GM18520 (cell line): ENCODE measurements around the gene ADCY1.

Experiments used
- ATAC-seq: cut with Tn5 transposase; IDR thresholded peaks from one replicate; pipeline ENCODE4 v1.9.1; 2021; ENCODE audit not compliant: unreplicated experiment

The ADCY1 gene

DNA sequence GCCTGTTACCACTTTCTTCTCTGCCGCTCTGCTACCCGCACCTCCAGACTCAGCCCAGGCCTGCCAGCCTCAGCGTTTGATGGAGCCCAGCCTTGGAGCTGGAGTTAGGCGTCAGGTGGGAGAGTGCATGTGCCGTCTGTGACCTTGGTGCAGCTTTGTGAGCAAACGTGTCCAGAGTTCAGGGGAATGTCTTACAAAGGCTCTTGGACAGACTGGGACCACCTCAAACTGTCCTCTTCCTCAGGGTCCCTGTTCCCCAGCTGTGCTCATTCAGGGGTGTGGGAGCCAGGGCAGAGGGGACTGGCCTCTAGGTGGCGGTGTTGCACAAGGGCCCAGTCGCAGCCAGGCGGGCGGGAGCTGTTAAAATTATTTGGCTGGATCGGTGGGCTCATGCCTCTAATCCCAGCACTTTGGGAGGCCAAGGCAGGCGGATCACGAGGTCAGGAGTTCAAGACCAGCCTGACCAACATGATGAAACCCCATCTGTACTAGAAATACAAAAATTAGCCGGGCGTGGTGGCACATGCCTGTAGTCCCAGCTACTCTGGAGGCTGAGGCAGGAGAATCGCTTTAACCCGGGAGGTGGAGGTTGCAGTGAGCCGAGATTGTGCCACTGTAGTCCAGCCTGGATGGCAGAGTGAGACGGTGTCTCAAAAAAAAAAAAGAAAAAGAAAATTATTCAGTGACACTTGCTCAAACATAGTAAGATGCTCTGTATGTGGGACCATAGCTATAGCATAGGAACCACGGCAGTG lies 89.2 kb downstream of the ADCY1 start:
- no peak for ATAC-seq

DNA sequence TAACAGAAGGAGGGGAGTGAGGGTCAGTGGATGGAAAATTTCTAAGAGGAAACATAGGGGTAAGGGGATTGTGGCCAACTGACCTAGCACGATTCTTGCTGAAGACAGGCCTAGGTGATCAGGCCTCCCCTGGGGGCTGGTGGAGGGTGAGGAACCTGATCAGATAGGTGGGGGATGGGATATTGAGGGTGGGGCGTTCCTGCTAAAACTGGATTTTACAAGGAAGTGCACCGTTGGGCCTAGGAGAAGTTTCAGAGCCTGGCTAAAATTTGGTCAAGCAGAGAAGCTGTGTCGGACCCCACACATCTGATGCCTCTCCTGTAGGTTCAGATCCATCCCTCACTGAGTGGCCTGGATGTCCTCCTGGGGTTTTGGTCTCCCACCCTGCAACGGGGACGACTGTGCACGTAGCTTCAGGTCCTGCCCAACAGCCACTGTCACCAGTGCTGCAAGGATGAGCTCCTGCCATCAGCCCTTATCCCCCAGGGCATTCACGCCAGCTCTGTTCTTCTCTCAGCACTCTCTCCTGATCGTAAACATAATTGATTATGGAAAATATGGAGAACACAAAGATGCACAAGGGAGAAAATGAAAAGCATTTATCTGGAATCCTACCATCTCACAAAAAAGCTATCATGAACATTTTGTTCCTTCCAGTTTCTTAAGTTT lies 89.9 kb downstream of the ADCY1 start:
- no peak for ATAC-seq

DNA sequence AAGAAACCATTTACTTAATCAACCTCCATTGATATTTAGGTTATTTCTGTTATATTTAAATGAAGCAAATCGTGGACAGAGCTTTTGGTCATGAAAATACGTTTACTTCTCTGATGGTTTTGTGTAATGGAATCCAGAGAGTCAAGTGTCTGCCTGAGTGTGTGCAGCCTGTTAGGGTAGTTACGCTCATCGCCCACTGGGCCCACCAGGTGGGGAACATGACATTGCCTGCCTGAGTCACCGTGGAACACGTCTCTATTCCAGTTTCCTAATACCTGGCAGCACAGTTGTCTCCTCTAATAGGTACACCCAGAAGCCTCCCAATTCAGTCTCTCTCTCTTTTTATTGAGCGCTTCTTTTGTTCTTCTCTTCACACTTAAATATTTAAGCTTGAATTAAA lies 91.0 kb downstream of the ADCY1 start:
- ATAC-seq = no peak

DNA sequence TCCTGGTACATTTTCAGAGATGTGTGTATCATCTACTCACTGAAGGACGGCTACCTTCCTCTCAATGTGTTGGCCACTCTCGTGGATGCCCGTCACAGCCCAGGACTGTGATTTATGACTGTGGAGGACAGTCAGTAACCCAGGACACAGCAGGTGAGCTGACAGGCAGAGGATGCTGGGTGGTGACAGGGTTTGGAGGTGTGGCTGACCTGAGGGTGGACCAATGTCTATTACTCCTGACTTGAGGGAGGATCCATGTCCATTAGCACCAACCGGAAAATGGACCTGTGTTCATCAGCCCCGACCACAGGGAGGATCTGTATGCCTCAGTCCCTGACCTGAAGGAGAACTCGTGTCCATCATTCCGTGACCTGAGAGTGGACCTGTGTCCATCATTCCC lies 96.1 kb downstream of the ADCY1 start:
- no peak for ATAC-seq

DNA sequence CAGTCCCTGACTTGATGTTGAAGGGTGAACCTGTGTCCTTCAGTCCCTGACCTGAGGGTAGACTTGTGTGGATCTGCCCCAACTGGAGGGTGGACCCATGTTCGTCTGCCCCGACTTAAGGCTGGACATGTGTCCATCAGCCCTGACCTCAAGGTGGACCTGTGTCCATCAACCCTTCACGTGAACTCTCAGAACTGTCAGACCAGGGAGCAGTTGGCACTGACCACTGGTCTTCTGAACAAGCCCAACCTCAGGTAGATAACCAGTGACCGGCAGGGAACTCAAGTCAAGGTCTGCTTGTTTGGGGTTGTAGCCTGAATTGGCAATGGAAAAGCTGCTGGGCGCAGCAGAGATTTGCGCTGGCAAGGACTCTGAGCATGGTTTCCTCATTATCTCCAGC lies 96.5 kb downstream of the ADCY1 start:
- ATAC-seq = no peak

DNA sequence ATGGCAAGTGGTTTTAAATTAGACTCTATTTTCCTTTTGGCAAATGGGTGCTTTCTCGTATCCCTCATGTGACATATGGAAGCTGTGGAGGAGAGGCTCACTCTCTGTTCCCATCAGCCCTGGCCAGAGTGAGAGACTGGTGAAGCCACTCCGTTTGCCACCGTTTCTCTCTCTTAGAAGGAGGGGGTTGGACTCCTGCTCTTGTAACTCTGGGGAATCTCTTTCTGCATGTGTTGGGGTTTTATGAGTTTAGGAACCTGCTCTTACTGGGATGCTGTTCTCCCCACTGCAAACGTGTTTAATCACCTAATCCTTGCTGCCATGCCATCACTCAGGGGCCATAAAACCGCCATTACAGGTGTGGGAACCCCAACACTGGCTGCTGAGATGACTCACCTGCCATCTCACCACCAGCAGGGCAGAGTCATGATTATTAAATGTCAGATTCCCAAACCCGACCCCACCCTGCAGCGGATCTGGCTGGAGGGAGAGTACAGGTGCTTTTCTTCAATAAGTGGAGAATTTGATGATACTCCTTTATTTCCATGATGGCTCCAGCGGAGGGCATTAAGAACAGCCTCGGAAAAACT lies 103.2 kb downstream of the ADCY1 start:
- ATAC-seq = no peak

DNA sequence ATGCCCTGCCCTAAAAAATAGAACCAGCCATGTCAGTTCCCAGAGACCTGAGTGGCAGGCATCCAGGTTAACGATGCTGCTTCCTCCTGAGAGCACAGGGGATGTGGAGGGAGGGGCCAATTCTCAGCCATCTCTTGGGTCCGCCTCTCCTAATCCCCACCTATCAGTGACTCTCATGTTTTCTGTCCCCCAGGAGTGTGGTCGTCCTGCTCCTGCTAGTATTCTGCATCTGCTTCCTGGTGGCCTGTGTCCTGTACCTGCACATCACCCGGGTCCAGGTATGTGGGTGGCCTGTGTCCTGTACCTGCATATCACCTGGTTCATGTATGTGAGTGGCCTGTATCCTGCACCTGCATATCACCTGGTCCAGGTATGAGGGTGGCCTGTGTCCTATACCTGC lies 105.3 kb downstream of the ADCY1 start:
- no peak for ATAC-seq

DNA sequence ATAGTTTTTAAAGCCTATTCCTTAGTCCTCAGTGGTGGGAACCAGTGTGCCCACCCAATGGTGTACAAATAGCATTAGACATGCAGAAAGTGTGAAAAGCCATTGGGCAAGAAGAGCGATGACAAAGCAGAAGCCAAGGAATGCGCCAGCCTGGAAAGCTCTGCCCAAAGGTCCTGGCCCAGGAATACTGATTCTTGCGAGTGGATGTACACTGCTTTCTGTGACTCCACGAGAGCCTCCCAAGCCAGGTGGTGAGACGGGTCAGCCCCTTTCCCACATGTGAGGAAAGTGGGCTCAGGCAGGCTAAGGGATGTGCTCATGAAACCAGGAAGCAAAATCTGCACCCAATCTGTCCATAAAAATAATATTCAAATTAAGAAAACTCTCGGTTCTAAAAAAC lies 106.6 kb downstream of the ADCY1 start:
- ATAC-seq = no peak

DNA sequence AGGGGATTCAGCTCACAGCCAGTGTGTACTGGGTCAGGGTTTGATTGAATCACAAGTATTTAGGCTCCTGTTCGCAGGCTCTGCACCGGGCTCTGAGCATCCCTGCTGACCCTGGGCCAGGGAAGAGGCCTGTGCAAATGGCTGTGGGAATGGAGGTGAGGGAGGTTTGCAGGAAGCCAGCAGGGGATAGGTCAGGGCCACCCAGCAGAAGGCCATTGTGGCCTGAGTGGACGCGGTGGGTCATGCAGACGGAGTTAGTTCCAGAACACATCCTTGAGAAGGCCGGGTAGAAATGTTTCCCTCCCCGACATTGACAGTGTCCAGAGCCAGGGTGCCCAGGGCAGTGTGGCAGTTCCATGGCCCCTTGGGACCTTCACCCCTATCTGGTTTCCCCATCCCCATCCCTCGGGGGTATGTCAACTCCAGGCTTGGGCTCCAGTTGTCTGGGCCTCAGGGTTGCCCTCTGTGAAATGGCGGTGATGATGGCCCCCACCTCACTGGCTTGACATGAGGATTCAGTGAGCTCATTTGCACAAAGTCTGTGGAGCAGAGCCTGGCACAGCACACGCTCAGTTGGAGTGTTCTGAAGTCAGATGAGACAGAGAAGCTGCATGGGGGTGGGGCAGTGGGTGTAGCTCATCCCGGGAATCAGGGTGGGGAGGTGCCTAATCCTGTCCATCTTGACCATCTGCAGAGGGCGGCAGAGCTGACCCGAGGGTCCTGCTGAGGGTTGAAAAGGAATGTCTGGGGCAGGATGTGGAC lies 107.6 kb downstream of the ADCY1 start:
- ATAC-seq = no peak

DNA sequence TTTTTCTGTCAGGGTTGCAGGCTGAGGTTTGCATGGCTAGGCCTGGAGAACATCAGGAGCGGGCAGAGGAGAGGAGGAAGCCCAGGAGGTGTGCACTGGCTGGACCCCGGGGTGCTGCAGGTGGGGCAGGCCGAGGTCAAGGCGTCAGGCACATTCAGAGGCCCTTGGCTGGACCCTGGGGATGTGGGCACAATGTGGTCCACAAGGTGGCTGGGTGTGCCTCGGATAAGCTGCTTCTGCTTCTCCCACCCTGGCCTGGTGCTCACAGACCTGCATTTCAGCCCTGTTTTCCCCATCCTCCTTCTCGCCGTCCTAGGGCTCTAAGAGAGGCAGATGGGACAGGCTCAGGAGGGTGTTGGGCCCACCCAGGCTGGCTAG lies 108.2 kb downstream of the ADCY1 start:
- ATAC-seq = no peak

DNA sequence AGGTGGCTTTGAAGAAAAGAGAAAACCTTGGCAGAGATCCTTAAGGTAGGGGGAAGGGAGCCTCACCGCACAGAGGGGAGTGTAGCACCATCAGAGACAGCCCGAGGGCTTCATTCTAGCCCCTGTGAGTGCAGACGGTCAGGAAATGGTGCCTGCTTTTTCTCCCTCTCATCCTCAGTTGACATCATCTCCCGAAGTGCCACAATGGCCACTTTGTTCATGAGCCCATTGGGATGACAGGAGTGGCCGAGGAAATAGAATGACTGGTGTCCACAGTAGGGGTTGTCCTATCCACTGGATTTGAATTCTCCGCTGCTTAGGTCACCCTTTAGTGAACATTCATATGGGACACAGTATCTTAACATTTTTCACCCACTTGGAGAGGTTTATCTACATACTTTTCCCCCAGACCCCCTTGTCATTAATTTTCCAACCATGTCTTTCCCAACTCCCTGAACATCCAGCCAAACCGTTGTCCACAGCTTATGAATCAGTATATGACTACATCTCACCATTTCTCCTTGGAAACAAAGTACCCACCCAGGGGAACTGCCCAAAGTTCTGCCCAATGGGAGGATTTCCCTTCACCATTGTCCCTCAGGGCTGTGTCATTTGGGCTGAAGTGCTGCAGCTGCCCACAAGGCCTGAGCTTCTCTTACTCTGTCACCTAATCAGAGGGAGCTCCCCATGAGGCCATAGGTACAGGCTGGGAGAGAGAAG lies 108.8 kb downstream of the ADCY1 start:
- ATAC-seq = no peak

DNA sequence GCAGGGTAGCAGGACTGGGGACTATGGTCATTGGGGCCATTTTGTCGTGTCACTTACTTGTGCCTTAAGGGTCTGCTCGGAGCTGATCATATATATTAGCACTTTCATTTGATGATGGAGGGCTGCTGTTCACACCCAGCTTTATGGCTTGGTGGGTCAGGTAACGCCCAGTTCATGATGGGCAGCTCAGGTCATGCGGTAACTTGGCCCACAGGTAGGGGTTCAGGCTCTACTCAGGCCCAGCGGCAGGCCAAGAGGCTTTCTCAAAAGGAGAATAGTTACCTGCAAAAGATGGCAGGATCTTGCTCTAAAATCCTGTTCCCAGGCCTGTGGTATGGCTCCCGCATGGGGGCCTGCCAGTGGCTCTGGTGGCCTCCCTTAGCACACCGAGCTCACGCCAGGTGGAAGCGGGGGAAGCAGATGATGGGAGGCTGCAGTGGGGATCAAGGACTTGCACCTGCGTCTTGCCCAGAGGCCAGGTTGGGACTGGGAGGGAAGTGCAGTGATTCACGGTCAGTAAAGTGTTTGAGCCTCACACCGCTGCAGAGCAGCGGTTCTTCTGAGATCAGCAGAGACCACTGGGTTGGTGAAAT lies 109.5 kb downstream of the ADCY1 start:
- ATAC-seq = no peak

DNA sequence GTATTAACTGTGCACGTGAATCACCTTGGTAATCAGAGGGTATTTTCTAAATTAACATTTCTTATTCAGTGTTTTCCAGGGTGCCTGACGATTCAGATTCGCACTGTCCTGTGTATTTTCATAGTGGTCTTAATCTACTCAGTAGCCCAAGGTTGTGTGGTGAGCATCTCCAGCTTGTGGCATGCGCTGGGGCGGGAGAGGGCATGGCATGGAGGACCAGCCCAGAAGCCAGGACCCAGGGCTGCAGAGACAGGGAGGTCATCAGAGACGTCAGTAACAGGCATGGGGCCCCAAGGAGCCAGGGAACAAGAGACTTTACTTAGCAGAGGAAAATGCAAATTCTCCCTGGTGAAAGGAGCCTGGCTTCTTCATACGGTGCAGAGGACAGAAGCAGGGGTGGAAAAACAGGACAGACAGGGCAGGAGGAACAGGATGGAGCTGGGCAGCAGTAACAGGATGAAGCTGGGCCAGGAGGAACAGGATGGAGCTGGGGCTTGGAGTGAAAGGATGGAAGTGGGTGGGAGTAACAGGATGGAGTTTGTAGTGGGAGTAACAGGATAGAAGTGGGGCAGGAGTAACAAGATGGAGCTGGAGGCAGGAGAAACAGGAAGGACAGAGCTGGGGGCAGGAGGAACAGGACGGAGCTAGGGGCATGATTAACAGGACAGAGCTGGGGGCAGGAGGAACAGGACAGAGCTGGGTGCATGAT lies 110.9 kb downstream of the ADCY1 start:
- no peak for ATAC-seq

DNA sequence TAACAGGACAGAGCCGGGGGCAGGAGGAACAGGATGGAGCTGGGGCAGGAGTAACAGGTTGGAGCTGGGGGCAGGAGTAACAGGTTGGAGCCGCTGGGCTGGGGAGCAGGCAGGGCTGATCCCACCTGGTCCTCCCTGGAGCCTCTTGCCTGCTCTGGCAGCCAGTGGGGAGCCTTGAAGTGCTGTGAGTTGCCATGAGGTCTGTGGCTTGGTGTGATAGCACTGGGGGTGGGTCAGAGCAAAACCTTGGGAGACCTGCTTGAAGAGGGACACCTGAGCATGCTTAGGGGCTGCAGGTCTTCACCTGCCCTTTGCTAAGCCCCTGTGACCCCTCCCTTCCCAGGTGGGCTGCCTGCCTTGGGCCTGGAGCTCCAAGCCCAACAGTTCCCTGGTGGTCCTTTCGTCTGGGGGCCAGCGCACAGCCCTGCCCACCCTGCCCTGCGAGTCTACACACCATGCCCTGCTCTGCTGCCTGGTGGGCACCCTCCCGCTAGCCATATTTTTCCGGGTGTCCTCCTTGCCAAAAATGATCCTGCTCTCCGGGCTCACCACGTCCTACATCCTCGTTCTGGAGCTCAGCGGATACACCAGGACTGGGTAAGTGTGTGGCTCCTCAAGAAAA lies 111.6 kb downstream of the ADCY1 start:
- ATAC-seq = no peak

DNA sequence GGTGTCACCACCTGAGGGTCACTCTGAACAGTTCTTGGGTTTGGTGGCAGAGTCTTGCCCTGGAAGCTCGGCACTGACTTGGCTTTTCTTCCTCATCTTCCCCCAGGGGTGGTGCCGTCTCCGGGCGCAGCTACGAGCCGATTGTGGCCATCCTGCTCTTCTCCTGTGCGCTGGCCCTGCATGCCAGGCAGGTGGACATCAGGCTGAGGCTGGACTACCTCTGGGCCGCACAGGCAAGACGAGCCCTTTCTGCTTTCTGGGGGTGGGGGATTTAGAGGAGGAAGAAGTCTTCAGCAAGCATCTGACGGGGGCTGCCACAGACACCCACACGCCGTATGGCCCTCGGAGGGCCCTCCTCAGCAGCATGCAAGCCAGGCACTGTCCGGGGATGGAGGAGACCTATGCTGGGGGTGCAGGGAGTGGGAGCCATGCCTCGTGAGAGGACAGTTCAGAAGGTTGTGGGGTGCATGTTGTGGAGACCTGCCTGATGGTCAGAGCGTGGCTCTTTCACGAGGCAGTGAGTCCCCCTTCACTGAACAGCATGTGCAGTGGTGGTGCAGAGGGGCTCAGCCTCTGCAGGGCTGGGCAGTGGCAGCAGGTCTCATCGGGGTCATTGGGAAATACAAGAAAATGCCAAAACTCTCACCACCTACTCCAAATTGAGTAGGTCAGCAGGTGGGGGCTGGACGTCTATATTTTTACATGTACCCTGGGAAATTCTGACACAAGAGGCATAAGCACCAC lies 112.4 kb downstream of the ADCY1 start:
- ATAC-seq = no peak

DNA sequence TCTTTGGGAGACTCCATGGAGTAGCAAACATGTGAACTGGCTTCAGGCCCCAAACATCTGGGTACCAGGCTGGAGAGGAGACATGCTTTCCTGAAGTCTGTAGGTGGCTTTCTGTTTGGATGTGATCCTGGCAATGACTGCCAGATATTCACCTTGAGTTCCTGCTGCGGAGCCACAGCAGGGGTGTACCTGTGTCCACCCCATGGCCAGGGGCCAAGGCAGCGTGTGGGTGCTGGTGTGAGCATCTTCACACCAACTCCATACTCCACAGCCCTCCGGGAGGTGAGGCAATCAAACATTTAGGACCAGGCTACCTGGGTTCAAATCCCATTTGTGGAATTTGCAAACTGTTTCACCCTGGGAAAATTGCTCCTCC lies 113.0 kb downstream of the ADCY1 start:
- ATAC-seq = no peak

DNA sequence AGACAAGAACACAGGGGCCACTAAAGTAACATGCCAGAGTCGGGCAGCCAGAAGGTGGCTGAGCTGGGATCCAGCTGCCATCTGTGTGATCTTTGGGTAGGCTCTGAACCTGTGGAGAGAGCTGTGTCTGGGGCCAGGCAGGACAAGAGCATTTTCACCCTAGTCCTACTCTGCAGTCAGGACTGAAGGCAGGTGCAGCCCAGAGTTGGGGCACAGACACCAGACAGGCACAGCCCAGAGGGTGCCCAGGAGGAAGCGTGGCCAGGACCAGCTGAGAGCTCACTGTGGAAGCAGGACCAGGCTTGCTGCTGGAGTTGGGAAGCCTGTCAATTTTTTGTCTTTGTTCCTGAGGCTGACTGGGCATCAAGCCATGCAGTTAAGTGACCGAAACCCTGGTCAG lies 113.6 kb downstream of the ADCY1 start:
- ATAC-seq = no peak

DNA sequence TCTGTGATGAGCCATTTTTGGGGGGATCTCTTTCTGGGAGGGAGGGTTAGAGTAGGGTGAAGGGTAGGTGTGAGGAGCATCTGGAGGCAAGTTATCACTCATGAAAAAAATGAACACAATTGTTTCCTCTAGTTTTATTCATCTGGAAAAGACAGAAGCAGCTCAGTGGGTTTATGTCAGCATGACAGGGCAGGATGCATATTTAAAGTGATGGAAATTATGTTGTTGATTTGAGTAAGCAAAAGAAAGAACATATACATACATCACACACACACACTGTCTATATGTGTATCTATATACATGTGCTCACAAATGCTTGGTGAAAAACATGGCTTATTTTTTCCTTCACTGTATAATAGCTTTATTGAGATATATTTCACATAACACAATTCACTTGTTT lies 114.2 kb downstream of the ADCY1 start:
- no peak for ATAC-seq
